GM19025 (cell line): Measurements from ENCODE around the gene EEFSEC.

Source experiments
- ATAC-seq: cut with Tn5 transposase; IDR thresholded peaks from one replicate; pipeline ENCODE4 v1.9.1; 2021; ENCODE audit warnings: mild to moderate bottlenecking, low read depth, moderate library complexity; ENCODE audit not compliant: unreplicated experiment

EEFSEC gene

DNA sequence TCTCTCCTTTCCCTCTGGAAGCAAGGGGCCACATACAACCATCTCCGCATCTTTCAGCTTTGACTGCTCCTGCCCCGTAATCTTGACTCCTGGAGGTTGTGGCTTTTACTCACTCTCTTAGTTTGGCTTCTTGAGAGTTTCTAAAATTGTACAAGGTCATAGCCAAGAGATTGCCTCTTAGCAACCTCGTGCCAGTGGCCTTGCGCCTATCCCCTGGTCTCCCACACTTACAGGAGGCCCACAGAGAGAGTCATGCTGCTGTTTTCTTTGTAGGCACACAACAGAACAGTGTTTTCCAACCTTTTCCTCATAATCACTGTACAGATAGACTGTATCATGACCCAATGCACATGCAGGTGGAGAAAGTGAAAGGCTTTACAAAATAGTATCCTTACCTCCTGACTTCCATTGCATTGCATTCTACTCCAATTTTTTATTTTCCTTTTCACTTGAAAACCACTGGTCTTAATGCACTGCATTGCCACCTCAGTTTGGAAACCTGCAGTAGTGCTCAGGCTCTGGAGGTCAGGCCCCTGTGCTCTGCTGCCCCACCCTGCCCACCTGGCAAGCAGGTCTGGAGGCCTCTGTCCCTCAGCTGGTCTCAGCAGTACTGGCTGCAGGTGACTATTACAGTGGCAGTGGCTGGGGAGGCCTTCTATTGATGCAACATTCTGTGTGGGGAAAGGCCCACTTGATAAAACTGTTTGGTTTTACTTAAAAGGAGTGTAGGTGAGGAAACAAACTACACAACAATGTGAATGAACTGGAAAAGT, 157.2 kb downstream of the EEFSEC start:
- ATAC-seq, result no peak

DNA sequence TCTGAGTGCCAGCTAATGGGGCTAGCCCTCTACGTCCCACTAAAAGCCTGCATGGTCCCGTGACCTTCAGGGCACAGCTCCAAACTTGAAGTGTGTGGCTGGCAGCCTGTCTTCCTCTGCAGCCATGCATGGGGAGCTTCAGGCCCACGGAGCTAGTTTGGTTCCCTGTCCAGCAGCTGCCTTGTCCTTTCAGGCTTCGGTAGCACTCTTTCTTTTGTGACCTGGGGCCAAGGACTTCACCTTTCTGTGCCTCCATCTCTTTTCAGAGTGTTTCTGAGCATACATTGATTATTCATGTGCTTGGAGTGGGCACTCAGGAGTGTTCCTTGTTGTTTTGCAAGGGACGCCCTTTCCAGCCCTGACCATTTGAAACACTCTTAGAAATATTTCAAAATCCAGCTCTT, 158.2 kb downstream of the EEFSEC start:
- no peak for ATAC-seq

DNA sequence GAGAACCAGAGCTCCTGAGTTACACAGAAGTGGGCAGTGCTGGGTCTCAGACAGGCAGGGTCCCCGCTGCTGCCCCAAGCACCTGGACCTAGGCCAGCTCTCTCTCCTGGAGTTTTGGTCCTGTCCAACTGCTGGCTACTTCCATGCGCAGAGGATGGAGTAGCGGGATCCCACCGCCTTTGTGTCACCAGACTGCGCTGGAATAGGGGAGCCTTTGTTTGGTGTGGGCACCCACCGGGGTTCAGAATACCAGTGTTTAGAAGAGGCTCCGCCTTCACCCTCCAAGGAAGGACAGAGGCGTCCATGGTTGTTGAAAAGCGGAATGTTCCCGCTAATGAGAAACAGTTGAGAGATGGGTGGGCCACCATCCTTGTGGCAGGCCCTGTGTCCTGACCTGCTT, 159.0 kb downstream of the EEFSEC start:
- ATAC-seq, result no peak

DNA sequence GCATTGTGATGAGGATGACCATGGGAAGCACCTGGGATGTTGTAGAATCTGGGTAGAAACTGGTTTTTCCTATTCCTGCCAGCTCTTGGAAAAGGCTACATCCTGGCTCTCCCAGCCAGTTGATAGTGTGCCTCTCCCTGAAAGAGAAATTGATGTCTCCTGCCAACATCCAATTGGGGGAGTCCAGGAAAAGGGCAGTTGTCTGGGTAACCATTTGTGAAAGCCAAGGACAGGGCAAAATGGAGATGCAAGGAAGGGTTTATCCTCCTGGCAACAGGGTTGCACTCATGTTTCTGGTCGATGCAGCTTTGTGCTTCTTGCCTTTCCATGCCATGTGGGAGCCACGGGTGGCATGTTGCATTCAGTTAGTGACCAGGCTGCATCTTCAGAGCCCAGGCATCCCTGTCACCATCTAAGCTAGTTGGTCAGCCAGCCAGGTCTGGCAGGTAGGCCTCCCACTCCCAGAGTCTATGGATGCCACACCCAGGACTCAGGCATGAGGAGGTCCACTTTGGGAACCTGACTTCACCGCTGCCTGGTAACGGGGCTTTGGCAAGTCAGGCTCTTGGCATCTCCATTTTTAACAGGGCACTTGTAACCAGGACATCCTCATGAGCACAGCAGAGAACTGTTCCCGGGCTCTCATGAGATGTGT, 159.9 kb downstream of the EEFSEC start:
- no peak for ATAC-seq

DNA sequence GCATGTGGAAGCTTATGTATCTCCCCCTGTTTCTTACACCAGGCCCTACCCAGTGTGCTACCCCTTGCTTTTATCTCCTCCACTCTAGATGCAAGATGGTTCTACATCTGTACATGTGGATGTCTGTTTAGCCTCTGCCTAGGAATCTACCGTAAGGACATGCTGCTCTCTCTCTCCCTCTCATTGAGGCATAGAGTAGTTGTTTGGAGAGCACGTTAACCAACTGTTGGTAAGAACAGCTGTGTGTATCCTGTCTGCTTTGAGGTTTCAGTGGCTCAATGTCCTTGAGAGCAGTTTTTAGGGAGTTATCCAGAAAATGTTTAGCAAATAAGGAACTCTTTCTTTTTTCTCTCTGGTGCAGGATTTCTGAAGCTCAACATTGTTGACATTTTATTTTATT, 160.7 kb downstream of the EEFSEC start:
- no peak for ATAC-seq

- ATAC-seq, result no peak
Measured at GRCh38 chr3:128315313-128315712, 162.0 kb downstream of the EEFSEC start.

DNA sequence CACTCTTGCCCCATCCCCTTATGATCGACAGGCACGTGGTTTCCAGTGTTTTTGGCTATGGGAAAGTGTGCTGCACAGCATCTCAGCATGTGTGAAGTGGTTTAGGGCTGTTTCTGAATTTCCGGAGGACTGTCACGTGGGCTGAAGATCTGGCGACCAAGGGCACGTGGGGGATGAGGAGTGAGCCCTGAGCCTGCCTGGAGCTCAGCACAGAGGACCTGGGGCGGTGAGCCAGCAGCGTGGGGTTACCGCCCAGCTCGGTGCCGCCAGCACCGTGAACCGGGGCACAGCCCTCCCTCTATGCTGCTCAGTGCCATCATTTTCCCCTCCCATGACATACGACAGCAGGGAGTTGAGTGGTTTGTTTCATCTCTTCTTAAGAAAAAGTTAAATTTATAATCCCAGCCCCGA, 163.2 kb downstream of the EEFSEC start:
- ATAC-seq, result no peak

DNA sequence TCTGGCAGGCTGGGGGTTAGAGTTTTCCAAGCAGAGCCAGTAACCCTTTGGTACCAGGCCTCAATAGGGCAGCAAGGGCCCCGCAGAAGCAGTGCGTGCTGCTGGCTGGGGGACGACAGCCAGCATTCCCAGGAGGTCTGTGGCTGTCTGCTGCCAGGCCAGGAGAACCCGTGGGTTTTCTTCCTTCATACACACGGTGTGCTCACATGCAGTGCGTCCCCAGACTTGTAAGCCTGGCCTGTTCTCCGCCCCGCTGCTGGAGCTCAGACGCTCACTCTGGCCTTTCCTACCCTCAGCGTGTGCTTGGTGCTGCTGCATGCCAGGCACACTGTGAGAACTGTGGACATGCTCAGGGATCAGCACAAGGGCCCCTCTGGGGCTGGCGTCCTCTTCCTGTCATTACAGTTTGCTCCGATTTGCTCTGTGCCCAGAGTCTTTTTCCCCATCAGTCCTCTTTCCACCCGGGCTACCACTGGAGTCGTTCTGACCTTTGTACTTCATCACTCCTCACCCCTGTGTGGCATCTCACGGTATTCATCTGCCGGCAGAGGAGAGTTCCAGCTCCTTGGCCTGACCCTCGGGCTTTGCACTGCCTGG, 163.9 kb downstream of the EEFSEC start:
- ATAC-seq, result no peak

GRCh38 chr3:128317698-128318231, 164.5 kb downstream of the EEFSEC start:
- no peak for ATAC-seq

GRCh38 chr3:128318275-128318941, 165.1 kb downstream of the EEFSEC start:
- no peak for ATAC-seq

GRCh38 chr3:128319107-128319506, 165.8 kb downstream of the EEFSEC start:
- no peak for ATAC-seq

DNA sequence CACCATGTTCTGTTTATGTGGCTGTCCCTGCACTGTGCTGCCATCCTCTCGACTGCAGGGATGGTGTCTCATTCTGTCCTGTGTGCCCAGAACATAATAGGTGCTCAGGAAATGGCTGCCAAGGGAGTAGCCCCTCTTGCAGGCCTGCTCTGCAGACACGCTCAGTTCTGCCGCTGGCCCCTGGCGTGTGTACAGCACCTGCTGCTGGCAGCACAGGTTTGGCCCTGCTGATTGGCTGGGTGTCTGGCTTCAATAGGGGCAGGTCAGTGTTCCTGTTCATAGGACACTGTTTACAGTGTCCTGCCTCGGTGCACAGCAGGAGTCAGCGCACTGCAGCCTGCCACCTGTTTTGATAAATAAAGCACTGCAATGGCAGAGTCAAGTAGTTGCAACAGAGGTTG, 166.5 kb downstream of the EEFSEC start:
- ATAC-seq, result no peak

DNA sequence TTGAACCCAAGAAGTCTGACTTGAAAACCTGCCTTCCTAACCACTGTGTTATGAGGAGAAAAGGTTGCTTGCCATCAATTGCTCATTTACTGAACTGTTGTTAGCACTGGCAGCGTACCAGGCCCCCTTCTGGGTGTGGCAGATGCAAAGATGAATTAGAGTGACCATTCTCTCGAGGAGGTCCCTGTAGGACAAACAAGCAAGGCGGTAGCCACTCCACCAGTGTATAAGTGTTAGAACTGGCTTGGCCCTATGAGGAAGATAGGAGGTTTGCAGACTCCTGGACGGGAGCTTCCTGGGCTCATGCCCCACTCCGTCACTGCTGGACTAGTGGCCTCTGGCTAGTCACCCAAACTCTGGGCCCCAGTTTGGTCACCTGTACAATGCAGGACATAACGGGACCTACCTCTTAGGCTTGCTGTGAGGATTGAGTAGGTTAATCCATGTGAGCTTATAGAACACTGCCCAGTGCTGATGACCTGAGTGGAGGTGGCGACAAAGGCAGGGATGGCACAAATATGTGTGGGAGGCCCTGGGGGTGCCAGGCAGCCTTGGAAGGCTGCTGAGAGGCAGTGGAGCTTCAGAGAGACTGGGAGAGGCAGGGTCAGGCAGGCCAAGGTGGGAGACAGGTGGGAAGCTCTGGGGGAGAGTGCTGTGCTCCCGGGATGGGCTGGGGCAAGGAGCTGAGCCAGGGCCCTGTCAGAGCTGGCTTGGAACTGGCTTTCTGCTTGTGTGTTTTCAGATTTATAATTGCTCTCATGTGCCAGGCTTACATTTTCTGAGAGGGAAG, 167.5 kb downstream of the EEFSEC start:
- no peak for ATAC-seq

DNA sequence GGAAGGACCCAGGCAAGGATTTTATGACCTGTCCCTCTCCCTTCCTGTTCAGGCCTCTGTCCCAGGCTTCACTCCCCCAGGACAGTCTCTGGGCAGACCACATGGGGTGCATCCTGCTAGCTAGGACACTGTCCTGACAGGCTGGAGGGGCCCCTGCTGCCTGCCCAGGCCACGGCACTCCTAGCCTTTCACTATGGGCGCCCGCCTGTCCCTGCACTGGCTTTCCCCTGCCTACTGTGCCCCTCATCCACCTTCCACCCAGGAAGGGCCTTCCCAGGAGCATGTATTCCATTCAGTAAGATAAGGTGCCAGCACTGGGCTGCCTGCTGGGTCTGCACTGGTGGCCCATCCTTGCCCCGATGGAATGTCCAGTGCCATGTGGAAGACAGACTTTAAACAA, 168.1 kb downstream of the EEFSEC start:
- no peak for ATAC-seq

- no peak for ATAC-seq
Measured at GRCh38 chr3:128322030-128323022, 169.0 kb downstream of the EEFSEC start.

GRCh38 chr3:128323206-128324081, 170.2 kb downstream of the EEFSEC start:
- ATAC-seq, result no peak

DNA sequence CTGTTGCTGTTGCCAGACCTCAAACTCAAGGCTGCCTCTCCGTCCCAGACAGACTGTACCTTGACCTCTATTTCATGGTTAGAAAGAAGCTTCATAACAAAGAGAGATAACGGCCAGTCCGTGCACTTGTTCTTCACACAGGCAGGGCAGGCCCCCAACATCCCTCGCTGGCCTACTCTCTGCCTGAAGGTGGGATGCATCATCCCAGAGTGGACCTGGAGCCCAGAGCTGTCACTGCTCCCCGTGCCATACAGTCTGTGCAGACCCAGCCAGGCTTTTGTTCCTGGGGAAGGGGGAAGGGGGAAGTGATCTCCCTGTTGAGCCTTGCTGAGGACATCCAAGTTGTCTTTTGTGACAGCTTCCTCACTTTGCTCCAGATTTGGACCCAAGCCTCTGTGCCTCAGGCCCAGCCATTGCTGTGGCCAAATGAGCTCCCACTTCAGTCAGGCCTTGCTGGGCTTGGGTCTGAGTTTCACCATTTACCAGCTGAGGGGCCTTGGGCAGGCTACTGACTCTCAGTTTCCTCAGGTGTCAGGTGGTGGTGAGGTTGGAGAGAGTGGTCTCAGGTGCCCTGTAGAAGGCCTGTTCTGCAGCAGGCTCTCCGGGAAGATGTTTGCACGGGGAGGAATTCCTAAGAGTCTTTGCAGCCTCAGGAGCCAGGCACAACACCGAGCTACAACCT, 171.8 kb downstream of the EEFSEC start:
- no peak for ATAC-seq
